HEK293T (cell line): ENCODE results near the gene KLHDC3.
"Not testable (repeated sequence)": the region's sequence is repeated elsewhere in the genome, so short reads cannot be mapped to it uniquely, and the experiment has no call there.

Experiments
- CTCF ChIA-PET: fragments of 350-600 bp; formaldehyde crosslinking; extraction: SDS; loops from one replicate; lab custom pipeline; 2021; ENCODE audit warnings: antibody characterized with exemption, inconsistent platforms; lab: Yijun Ruan, JAX
- POLR2A ChIA-PET: fragments of 350-600 bp; formaldehyde crosslinking; extraction: SDS; loops from one replicate; lab custom pipeline; 2020; ENCODE audit warnings: antibody characterized with exemption, inconsistent platforms; lab: Yijun Ruan, JAX
- DNase-seq: peaks from one replicate; pipeline ENCODE4 v3.0.0; 2012; ENCODE audit warnings: mixed read lengths; ENCODE audit errors: extremely low spot score
- ARNT ChIP-seq: fragments of 450-650 bp; IDR thresholded peaks from 2 replicates; pipeline ENCODE4 v1.6.1; 2017; ENCODE audit warnings: mild to moderate bottlenecking
- BHLHE40 ChIP-seq: fragments of 450-650 bp; IDR thresholded peaks from 2 replicates; pipeline ENCODE4 v1.6.1; 2016; ENCODE audit warnings: mild to moderate bottlenecking, moderate library complexity, borderline replicate concordance
- CTBP1 ChIP-seq: fragments of 450-650 bp; IDR thresholded peaks from 2 replicates; pipeline ENCODE4 v1.6.1; 2016; ENCODE audit warnings: borderline replicate concordance
- ELF4 ChIP-seq: fragments of 450-650 bp; IDR thresholded peaks from 2 replicates; pipeline ENCODE4 v1.6.1; 2017; ENCODE audit warnings: antibody characterized with exemption
- FOXA1 ChIP-seq: fragments of 450-650 bp; IDR thresholded peaks from 2 replicates; pipeline ENCODE4 v1.6.1; 2016; ENCODE audit warnings: mild to moderate bottlenecking
- FOXK2 ChIP-seq: fragments of 450-650 bp; IDR thresholded peaks from 2 replicates; pipeline ENCODE4 v1.6.1; 2016; ENCODE audit warnings: mild to moderate bottlenecking
- FOXM1 ChIP-seq: fragments of 450-650 bp; IDR thresholded peaks from 2 replicates; pipeline ENCODE4 v1.6.1; 2017; ENCODE audit warnings: mild to moderate bottlenecking, borderline replicate concordance
- HDGF ChIP-seq: fragments of 450-650 bp; IDR thresholded peaks from 2 replicates; pipeline ENCODE4 v1.6.1; 2017; ENCODE audit warnings: antibody characterized with exemption, borderline replicate concordance
- L3MBTL2 ChIP-seq: fragments of 450-650 bp; conservative IDR thresholded peaks from 2 replicates; pipeline ENCODE4 v1.6.1; 2016; ENCODE audit warnings: mild to moderate bottlenecking
- LEF1 ChIP-seq: fragments of 450-650 bp; IDR thresholded peaks from 2 replicates; pipeline ENCODE4 v1.6.1; 2017; ENCODE audit warnings: mild to moderate bottlenecking, borderline replicate concordance
- NFRKB ChIP-seq: fragments of 450-650 bp; IDR thresholded peaks from 2 replicates; pipeline ENCODE4 v1.6.1; 2016; ENCODE audit warnings: mild to moderate bottlenecking, moderate library complexity
- PKNOX1 ChIP-seq: fragments of 450-650 bp; IDR thresholded peaks from 2 replicates; pipeline ENCODE4 v1.6.1; 2016
- SP1 ChIP-seq: fragments of 450-650 bp; IDR thresholded peaks from 2 replicates; pipeline ENCODE4 v1.6.1; 2017
- SUZ12 ChIP-seq: fragments of 450-650 bp; IDR thresholded peaks from 2 replicates; pipeline ENCODE4 v1.6.1; 2016; ENCODE audit warnings: mild to moderate bottlenecking
- TARDBP ChIP-seq: fragments of 450-650 bp; IDR thresholded peaks from 2 replicates; pipeline ENCODE4 v1.6.1; 2016
- ZNF384 ChIP-seq: fragments of 450-650 bp; IDR thresholded peaks from 2 replicates; pipeline ENCODE4 v1.6.1; 2016

The KLHDC3 gene

GRCh38 chr6:42988486-42989020 is 25.5 kb upstream of the KLHDC3 start:
- ChIA-PET CTCF (no interaction called here), POLR2A (interaction anchor here (1.0 to 1.8 kb wide), 3 partner anchors 9 to 86 kb away, joined by 3 to 10 read pairs (median 5); partner anchors contain the start of genes KLHDC3 and PEX6)
- no peak for DNase-seq
- TF ChIP-seq FOXA1 (no peak), SUZ12 (no peak), FOXM1 (no peak), NFRKB (no peak), CTBP1 (no peak), PKNOX1 (no peak), FOXK2 (no peak), ARNT (no peak), LEF1 (no peak), TARDBP (no peak), SP1 (no peak), ZNF384 (no peak), BHLHE40 (no peak), L3MBTL2 (no peak), HDGF (no peak), ELF4 (no peak)

- CTCF ChIA-PET: no interaction called here
- POLR2A ChIA-PET: no interaction called here
- DNase-seq: no peak
- TF ChIP-seq TARDBP (no peak), LEF1 (no peak), ARNT (no peak)
Measured at GRCh38 chr6:42989923-42990322, 24.1 kb upstream of the KLHDC3 start.

GRCh38 chr6:42993445-42993844 is 20.6 kb upstream of the KLHDC3 start:
- no peak for TF ChIP-seq FOXK2
- TF ChIP-seq FOXM1: no peak
- no peak for TF ChIP-seq NFRKB
- TF ChIP-seq BHLHE40: no peak
- TF ChIP-seq ZNF384: no peak
- TF ChIP-seq LEF1: no peak
- no peak for TF ChIP-seq SP1
- no peak for TF ChIP-seq SUZ12
- DNase-seq: no peak
- POLR2A ChIA-PET: no interaction called here
- CTCF ChIA-PET: no interaction called here

GRCh38 chr6:42996513-42996912 is 17.5 kb upstream of the KLHDC3 start:
- no peak for TF ChIP-seq L3MBTL2
- no peak for TF ChIP-seq FOXA1
- TF ChIP-seq SUZ12: no peak
- TF ChIP-seq NFRKB: no peak
- TF ChIP-seq ELF4: no peak
- TF ChIP-seq FOXK2: no peak
- TF ChIP-seq BHLHE40: no peak
- TF ChIP-seq ARNT: no peak
- TF ChIP-seq HDGF: no peak
- TF ChIP-seq ZNF384: no peak
- no peak for TF ChIP-seq PKNOX1
- DNase-seq: no peak
- ChIA-PET POLR2A (interaction anchor here (1.3 to 1.9 kb wide), 4 partner anchors 13 to 67 kb away, joined by 4 to 13 read pairs (median 6); partner anchors contain the start of genes CNPY3, KLHDC3, MEA1 and PEX6), CTCF (no interaction called here)

GRCh38 chr6:42998205-42998604 is 15.8 kb upstream of the KLHDC3 start:
- CTCF ChIA-PET, DNase-seq: not testable (repeated sequence)
- POLR2A ChIA-PET: interaction anchor here (0.6 to 1.7 kb wide), 2 partner anchors 16 to 602 kb away, joined by 3 to 8 read pairs; partner anchors contain the start of genes KLHDC3 and MEA1

- ChIA-PET CTCF (no interaction called here), POLR2A (interaction anchor here (0.8 to 2.4 kb wide), 2 partner anchors 11 to 18 kb away, joined by 3 to 8 read pairs; partner anchors contain the start of gene PPP2R5D)
Measured at GRCh38 chr6:43001843-43002242, 12.2 kb upstream of the KLHDC3 start.

GRCh38 chr6:43005844-43006243 is 8.2 kb upstream of the KLHDC3 start:
- ChIA-PET CTCF (no interaction called here), POLR2A (interaction anchor here (1.5 to 3.4 kb wide), 3 partner anchors 8 to 27 kb away, joined by 4 to 12 read pairs (median 5); partner anchors contain the start of genes KLHDC3, MEA1, PEX6 and PPP2R5D)
- no peak for DNase-seq
- TF ChIP-seq LEF1: no peak
- TF ChIP-seq NFRKB: no peak
- no peak for TF ChIP-seq FOXM1
- TF ChIP-seq L3MBTL2: no peak
- TF ChIP-seq FOXK2: no peak
- TF ChIP-seq ELF4: no peak
- TF ChIP-seq SUZ12: no peak
- TF ChIP-seq HDGF: no peak
- no peak for TF ChIP-seq FOXA1
- TF ChIP-seq ZNF384: no peak
- no peak for TF ChIP-seq BHLHE40
- no peak for TF ChIP-seq SP1
- no peak for TF ChIP-seq ARNT
- no peak for TF ChIP-seq PKNOX1
- no peak for TF ChIP-seq CTBP1
- TF ChIP-seq TARDBP: no peak

More at GRCh38 chr6:43001843-43002242, 12.2 kb upstream of the KLHDC3 start:
- no peak for DNase-seq
- TF ChIP-seq NFRKB: no peak
- TF ChIP-seq FOXK2: no peak
- TF ChIP-seq BHLHE40: no peak
- no peak for TF ChIP-seq ZNF384
- TF ChIP-seq SP1: no peak
- no peak for TF ChIP-seq L3MBTL2
- no peak for TF ChIP-seq SUZ12
- TF ChIP-seq FOXM1: no peak
- TF ChIP-seq LEF1: no peak
- TF ChIP-seq HDGF: no peak
- no peak for TF ChIP-seq ARNT
